Choroid plexus epithelial cell (primary cell): Measurements from ENCODE around the gene CCDC171.

Source experiments
- DNase-seq: peaks from one replicate; pipeline ENCODE4 v3.0.0-alpha.2; 2010; ENCODE audit warnings: low read depth
- H3K4me3 ChIP-seq: 2 replicates; pipeline ENCODE4 v1.5.1; 2011; ENCODE audit warnings: low read depth, mild to moderate bottlenecking, control low read depth, low read length, moderate library complexity
- CTCF ChIP-seq: conservative IDR thresholded peaks from 2 replicates; pipeline ENCODE4 v1.5.1; 2011; ENCODE audit warnings: low read depth, mild to moderate bottlenecking, control low read depth, inconsistent platforms, low read length, moderate library complexity

The CCDC171 gene

GRCh38 chr9:16022228-16022627 is 469.4 kb downstream of the CCDC171 start:
- no peak overlapping the region for H3K4me3 ChIP-seq
- no peak for TF ChIP-seq CTCF
- DNase-seq, result no peak

GRCh38 chr9:16023446-16023845 is 470.6 kb downstream of the CCDC171 start:
- TF ChIP-seq CTCF, result no peak
- DNase-seq, result peak; percentile 62
- no peak overlapping the region for H3K4me3 ChIP-seq
